ENCODE results near the gene UGT2B17. TPM values are rescaled to one million over a fixed set of nuclear protein-coding genes. Genes with fewer than 3 reads are reported as not detected.
"Not testable (repeated sequence)": the region's sequence is repeated elsewhere in the genome, so short reads cannot be mapped to it uniquely, and the experiment has no call there.

UGT2B17 gene
- not detected in 2 replicates for total RNA-seq

GRCh38 chr4:68576272-68577125 lies at the start of gene UGT2B17:
Gene UGT2B17, minus strand, starts transcription at chr4:68576322. Its CDS starts 7,838 bp downstream, at chr4:68568484.
- Mint-ChIP-seq H3K9me3 (no peaks in the 10 kb centered on the region), H3K4me3 (ENCODE audit: low read depth) (no peak within 1 kb of the TSS), H3K27ac (no peak within 1 kb of the TSS), H3K36me3 (ENCODE audit: low read depth) (no peaks in the 10 kb centered on the region), H3K4me1 (ENCODE audit: low read depth) (no peaks in the 10 kb centered on the region), H3K27me3 (ENCODE audit: low read depth) (no peaks in the 10 kb centered on the region)
- intact Hi-C loops (cut with micrococcal nuclease), result no loop called here
- DNase-seq (ENCODE audit: low spot score), result no peak

GRCh38 chr4:68622731-68623130 lies 46.6 kb upstream of the UGT2B17 start:
- H3K36me3 Mint-ChIP-seq (ENCODE audit: low read depth); H3K27ac Mint-ChIP-seq; intact Hi-C loops (cut with micrococcal nuclease); H3K4me1 Mint-ChIP-seq (ENCODE audit: low read depth); H3K4me3 Mint-ChIP-seq (ENCODE audit: low read depth); H3K9me3 Mint-ChIP-seq; DNase-seq (ENCODE audit: low spot score); H3K27me3 Mint-ChIP-seq (ENCODE audit: low read depth): not testable (repeated sequence)

GRCh38 chr4:68617003-68617698 lies 41.0 kb upstream of the UGT2B17 start:
- Mint-ChIP-seq H3K27ac (no peak overlapping the region), H3K9me3 (no peaks in the 10 kb centered on the region), H3K4me3 (ENCODE audit: low read depth) (no peak overlapping the region), H3K27me3 (ENCODE audit: low read depth) (no peaks in the 10 kb centered on the region), H3K36me3 (ENCODE audit: low read depth) (no peaks in the 10 kb centered on the region), H3K4me1 (ENCODE audit: low read depth) (no peaks in the 10 kb centered on the region)
- no peak for DNase-seq (ENCODE audit: low spot score)
- intact Hi-C loops (cut with micrococcal nuclease), result no loop called here

- Mint-ChIP-seq H3K4me1 (ENCODE audit: low read depth) (no peaks in the 10 kb centered on the region), H3K27ac (no peak overlapping the region), H3K4me3 (ENCODE audit: low read depth) (no peak overlapping the region), H3K36me3 (ENCODE audit: low read depth) (no peaks in the 10 kb centered on the region), H3K9me3 (no peaks in the 10 kb centered on the region), H3K27me3 (ENCODE audit: low read depth) (no peaks in the 10 kb centered on the region)
- DNase-seq (ENCODE audit: low spot score), result no peak
- intact Hi-C loops (cut with micrococcal nuclease), result no loop called here
Measured at GRCh38 chr4:68615699-68616422, 39.7 kb upstream of the UGT2B17 start.

- intact Hi-C loops (cut with micrococcal nuclease), result no loop called here
- Mint-ChIP-seq H3K36me3 (ENCODE audit: low read depth) (no peaks in the 10 kb centered on the region), H3K27me3 (ENCODE audit: low read depth) (no peaks in the 10 kb centered on the region), H3K9me3 (no peaks in the 10 kb centered on the region), H3K4me3 (ENCODE audit: low read depth) (no peak overlapping the region), H3K27ac (no peak overlapping the region), H3K4me1 (ENCODE audit: low read depth) (no peaks in the 10 kb centered on the region)
- no peak for DNase-seq (ENCODE audit: low spot score)
Measured at GRCh38 chr4:68613752-68614151, 37.6 kb upstream of the UGT2B17 start.

- no peaks in the 10 kb centered on the region for H3K27me3 Mint-ChIP-seq (ENCODE audit: low read depth)
- no peaks in the 10 kb centered on the region for H3K36me3 Mint-ChIP-seq (ENCODE audit: low read depth)
- no peak overlapping the region for H3K27ac Mint-ChIP-seq
- DNase-seq (ENCODE audit: low spot score), result no peak
- intact Hi-C loops (cut with micrococcal nuclease), result no loop called here
- no peak overlapping the region for H3K4me3 Mint-ChIP-seq (ENCODE audit: low read depth)
- H3K9me3 Mint-ChIP-seq, result no peaks in the 10 kb centered on the region
- no peaks in the 10 kb centered on the region for H3K4me1 Mint-ChIP-seq (ENCODE audit: low read depth)
Measured at GRCh38 chr4:68606240-68606639, 30.1 kb upstream of the UGT2B17 start.

GRCh38 chr4:68599150-68599549 lies 23.0 kb upstream of the UGT2B17 start:
- no peak for DNase-seq (ENCODE audit: low spot score)
- Mint-ChIP-seq H3K27ac (no peak overlapping the region), H3K36me3 (ENCODE audit: low read depth) (no peaks in the 10 kb centered on the region), H3K9me3 (no peaks in the 10 kb centered on the region), H3K4me3 (ENCODE audit: low read depth) (no peak overlapping the region), H3K27me3 (ENCODE audit: low read depth) (no peaks in the 10 kb centered on the region), H3K4me1 (ENCODE audit: low read depth) (no peaks in the 10 kb centered on the region)
- intact Hi-C loops (cut with micrococcal nuclease), result no loop called here

- Mint-ChIP-seq H3K9me3 (no peaks in the 10 kb centered on the region), H3K4me3 (ENCODE audit: low read depth) (no peak overlapping the region), H3K4me1 (ENCODE audit: low read depth) (no peaks in the 10 kb centered on the region), H3K27ac (no peak overlapping the region), H3K27me3 (ENCODE audit: low read depth) (no peaks in the 10 kb centered on the region), H3K36me3 (ENCODE audit: low read depth) (no peaks in the 10 kb centered on the region)
- no peak for DNase-seq (ENCODE audit: low spot score)
- intact Hi-C loops (cut with micrococcal nuclease), result no loop called here
Measured at GRCh38 chr4:68597482-68597881, 21.4 kb upstream of the UGT2B17 start.

- intact Hi-C loops (cut with micrococcal nuclease), result no loop called here
- Mint-ChIP-seq H3K4me1 (ENCODE audit: low read depth) (no peaks in the 10 kb centered on the region), H3K9me3 (no peaks in the 10 kb centered on the region), H3K27me3 (ENCODE audit: low read depth) (no peaks in the 10 kb centered on the region), H3K27ac (no peak overlapping the region), H3K36me3 (ENCODE audit: low read depth) (no peaks in the 10 kb centered on the region), H3K4me3 (ENCODE audit: low read depth) (no peak overlapping the region)
- no peak for DNase-seq (ENCODE audit: low spot score)
Measured at GRCh38 chr4:68594678-68595077, 18.6 kb upstream of the UGT2B17 start.

- H3K27me3 Mint-ChIP-seq (ENCODE audit: low read depth), result no peaks in the 10 kb centered on the region
- no peaks in the 10 kb centered on the region for H3K4me1 Mint-ChIP-seq (ENCODE audit: low read depth)
- intact Hi-C loops (cut with micrococcal nuclease), result no loop called here
- H3K27ac Mint-ChIP-seq, result no peak overlapping the region
- no peak overlapping the region for H3K4me3 Mint-ChIP-seq (ENCODE audit: low read depth)
- H3K36me3 Mint-ChIP-seq (ENCODE audit: low read depth), result no peaks in the 10 kb centered on the region
- no peaks in the 10 kb centered on the region for H3K9me3 Mint-ChIP-seq
- no peak for DNase-seq (ENCODE audit: low spot score)
Measured at GRCh38 chr4:68593112-68593511, 17.0 kb upstream of the UGT2B17 start.

GRCh38 chr4:68592673-68593072 lies 16.6 kb upstream of the UGT2B17 start:
- no peak overlapping the region for H3K27ac Mint-ChIP-seq
- DNase-seq (ENCODE audit: low spot score), result no peak
- H3K4me3 Mint-ChIP-seq (ENCODE audit: low read depth), result no peak overlapping the region
- H3K9me3 Mint-ChIP-seq, result no peaks in the 10 kb centered on the region
- H3K36me3 Mint-ChIP-seq (ENCODE audit: low read depth), result no peaks in the 10 kb centered on the region
- no peaks in the 10 kb centered on the region for H3K4me1 Mint-ChIP-seq (ENCODE audit: low read depth)
- intact Hi-C loops (cut with micrococcal nuclease), result no loop called here
- no peaks in the 10 kb centered on the region for H3K27me3 Mint-ChIP-seq (ENCODE audit: low read depth)

GRCh38 chr4:68591204-68591603 lies 15.1 kb upstream of the UGT2B17 start:
- Mint-ChIP-seq H3K4me1 (ENCODE audit: low read depth) (no peaks in the 10 kb centered on the region), H3K27me3 (ENCODE audit: low read depth) (no peaks in the 10 kb centered on the region), H3K9me3 (no peaks in the 10 kb centered on the region), H3K27ac (no peak overlapping the region), H3K4me3 (ENCODE audit: low read depth) (no peak overlapping the region), H3K36me3 (ENCODE audit: low read depth) (no peaks in the 10 kb centered on the region)
- no peak for DNase-seq (ENCODE audit: low spot score)
- intact Hi-C loops (cut with micrococcal nuclease), result no loop called here

- intact Hi-C loops (cut with micrococcal nuclease), result no loop called here
- Mint-ChIP-seq H3K27me3 (ENCODE audit: low read depth) (no peaks in the 10 kb centered on the region), H3K27ac (no peak overlapping the region), H3K4me1 (ENCODE audit: low read depth) (no peaks in the 10 kb centered on the region), H3K36me3 (ENCODE audit: low read depth) (no peaks in the 10 kb centered on the region), H3K9me3 (no peaks in the 10 kb centered on the region), H3K4me3 (ENCODE audit: low read depth) (no peak overlapping the region)
- no peak for DNase-seq (ENCODE audit: low spot score)
Measured at GRCh38 chr4:68589790-68590189, 13.7 kb upstream of the UGT2B17 start.
